OCI-LY7 (cell line): ENCODE measurements around the gene INSC.

Experiments used
- CTCF ChIP-seq: fragments of 200-600 bp; sonication (generic); conservative IDR thresholded peaks from 2 replicates; pipeline ENCODE4 v1.5.1; 2014; ENCODE audit warnings: mild to moderate bottlenecking, antibody characterized with exemption, low read length, moderate library complexity, mixed read lengths
- EZH2phosphoT487 ChIP-seq: fragments of 200-600 bp; sonication (generic); IDR thresholded peaks from 2 replicates; pipeline ENCODE4 v1.6.1; 2018; ENCODE audit warnings: low read depth, borderline replicate concordance, mild to moderate bottlenecking, mixed run types, antibody characterized with exemption, low read length, moderate library complexity, mixed read lengths

DNA sequence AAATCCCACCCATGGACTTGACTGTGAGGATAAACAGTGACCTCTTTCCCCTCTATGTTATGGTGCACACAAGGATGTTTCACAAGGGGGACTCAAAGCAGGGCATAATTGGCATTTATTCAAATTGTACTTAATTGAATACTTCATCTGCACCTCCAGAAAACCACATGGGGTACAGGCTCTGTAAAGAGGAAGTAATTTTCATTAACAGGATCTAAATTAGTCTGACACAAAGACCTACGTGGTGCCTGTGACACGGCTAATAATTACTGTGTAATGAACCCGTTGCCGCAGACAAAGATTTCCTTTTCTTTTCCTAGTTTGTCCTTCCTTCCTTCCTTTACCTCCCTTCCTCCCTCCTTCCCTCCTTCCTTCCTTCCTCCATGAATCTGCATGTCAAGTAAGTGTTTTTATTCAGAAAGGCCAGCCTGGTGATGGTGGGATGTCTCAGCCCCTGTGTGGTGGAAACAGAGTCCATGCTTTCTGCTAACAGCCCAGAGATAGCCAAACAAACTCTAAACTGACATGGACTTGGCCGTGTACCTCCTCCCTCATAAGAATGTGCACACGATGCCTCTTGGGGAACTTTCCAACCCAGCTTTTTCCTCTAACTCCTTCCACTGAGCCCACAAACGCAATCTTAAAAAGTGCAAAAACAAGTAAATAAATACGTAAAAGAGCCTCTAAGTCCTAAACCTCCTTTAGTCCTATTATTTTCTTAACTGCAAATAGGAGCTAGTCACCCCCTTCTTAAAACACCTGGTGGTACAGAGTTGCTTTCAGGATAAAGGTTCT is 118.8 kb downstream of the INSC start:
- TF ChIP-seq EZH2phosphoT487 (no peak), CTCF (no peak)
